Cardiac fibroblast (primary cell): Measurements from ENCODE around the gene HEXD.

ENCODE experiments used
- DNase-seq, 2 donors: peaks; one replicate each; pipeline versions ENCODE4 v3.0.0 to v3.0.0-alpha.2; 2010; ENCODE audit warnings: low read depth in 2 of 2
- H3K4me3 ChIP-seq, 2 donors: replicated peaks in 1 of 2; 1 replicate in 1 of 2; 2 replicates in 1 of 2; pipeline ENCODE4 v1.5.1; 2011; ENCODE audit warnings: low read depth in 2 of 2, low read length in 2 of 2, mild to moderate bottlenecking in 2 of 2, moderate library complexity in 1 of 2
- TF ChIP-seq, protein P1 (sequence below): IDR thresholded peaks from one replicate; pipeline ENCODE4 v1.5.1; 2011; ENCODE audit warnings: low read depth, mild to moderate bottlenecking, low read length, inconsistent platforms

HEXD gene

DNA sequence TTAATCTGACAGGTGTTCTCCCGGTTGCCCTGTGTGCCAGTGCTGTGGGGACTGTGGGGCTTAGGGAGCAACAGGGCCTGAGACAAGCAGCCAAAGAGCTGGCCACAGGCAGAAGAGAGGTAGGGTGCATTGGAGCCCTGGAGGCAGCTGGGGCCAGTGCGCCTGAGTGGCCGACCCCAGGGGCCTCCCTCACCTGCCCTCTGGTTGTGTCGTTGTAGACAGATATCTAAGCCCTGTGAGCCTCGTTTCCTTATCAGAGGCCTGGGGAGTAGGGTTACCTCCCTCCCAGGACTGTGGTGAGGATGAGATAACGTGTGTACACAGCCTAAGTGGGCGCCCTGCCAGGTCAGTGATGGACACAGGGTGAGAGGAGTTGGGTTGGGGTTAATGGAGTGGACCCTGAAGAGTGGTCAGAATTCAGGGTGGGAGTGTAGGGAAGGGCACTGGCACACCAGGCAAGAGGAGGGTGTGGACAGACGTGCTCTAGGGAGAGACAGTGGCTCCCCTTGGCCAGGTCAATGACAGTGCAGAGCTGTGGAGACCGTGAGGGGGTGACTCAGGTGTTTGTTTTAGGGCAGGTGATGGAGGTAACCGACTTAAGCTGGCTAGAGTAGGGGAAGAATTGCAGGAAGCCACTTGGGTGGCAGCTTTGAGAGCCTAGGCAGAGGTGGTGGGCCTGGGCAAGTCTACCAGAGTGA is 43.8 kb downstream of the HEXD start:
- no peak for DNase-seq
- H3K4me3 ChIP-seq = no peak overlapping the region
- TF ChIP-seq, protein P1, sequence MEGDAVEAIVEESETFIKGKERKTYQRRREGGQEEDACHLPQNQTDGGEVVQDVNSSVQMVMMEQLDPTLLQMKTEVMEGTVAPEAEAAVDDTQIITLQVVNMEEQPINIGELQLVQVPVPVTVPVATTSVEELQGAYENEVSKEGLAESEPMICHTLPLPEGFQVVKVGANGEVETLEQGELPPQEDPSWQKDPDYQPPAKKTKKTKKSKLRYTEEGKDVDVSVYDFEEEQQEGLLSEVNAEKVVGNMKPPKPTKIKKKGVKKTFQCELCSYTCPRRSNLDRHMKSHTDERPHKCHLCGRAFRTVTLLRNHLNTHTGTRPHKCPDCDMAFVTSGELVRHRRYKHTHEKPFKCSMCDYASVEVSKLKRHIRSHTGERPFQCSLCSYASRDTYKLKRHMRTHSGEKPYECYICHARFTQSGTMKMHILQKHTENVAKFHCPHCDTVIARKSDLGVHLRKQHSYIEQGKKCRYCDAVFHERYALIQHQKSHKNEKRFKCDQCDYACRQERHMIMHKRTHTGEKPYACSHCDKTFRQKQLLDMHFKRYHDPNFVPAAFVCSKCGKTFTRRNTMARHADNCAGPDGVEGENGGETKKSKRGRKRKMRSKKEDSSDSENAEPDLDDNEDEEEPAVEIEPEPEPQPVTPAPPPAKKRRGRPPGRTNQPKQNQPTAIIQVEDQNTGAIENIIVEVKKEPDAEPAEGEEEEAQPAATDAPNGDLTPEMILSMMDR = no peak

DNA sequence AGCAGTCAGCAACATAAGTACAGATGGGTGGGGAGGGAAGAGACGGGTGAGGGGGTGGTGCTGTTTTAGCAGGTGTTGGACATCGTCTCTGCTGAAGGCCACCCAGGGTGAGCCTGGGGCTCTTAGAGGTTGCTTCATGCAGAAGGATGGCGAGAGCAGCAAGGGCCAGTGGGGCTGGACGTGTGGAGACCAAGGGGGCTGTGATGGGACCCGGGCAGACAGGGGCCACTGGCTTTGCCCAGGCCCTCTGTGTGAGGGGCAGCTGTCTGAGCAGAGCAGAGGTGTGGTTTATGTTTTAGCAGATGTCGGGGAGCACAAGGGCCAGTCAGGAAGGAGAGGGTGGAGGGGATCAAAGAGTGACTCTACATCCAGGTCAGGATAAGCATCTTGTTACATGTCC is 45.2 kb downstream of the HEXD start:
- TF ChIP-seq, protein P1 = no peak
- no peak overlapping the region for H3K4me3 ChIP-seq
- DNase-seq = no peak

DNA sequence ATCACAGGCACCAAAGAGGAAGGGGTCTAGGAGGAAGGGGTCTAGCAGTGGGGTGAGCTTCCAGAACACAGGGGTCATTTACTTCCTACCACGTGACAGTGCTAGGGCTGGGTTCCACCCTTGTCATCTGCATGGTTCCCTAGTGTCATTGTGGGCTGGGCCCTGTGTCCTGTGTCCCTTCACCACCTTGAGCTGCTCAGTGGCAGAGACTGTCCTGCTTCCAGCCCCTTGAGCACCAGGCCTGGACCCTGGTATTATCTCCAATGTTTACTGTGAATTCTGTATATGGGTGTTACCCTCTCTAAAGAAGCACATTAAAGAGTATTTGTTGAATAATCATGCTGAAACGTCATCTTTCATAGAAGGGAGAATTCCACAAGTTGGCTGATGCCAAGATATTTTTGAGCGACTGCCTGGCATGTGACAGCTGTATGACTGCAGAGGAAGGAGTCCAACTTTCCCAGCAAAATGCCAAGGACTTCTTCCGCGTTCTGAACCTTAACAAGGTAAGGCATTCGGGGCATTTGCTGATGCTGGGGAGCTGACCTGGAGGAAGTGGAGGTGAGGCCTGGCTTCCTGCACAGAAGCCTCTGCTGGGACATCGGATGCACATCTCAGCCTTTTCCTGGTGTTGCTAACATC is 45.9 kb downstream of the HEXD start:
- no peak for DNase-seq
- TF ChIP-seq, protein P1 = no peak
- H3K4me3 ChIP-seq = no peak overlapping the region

DNA sequence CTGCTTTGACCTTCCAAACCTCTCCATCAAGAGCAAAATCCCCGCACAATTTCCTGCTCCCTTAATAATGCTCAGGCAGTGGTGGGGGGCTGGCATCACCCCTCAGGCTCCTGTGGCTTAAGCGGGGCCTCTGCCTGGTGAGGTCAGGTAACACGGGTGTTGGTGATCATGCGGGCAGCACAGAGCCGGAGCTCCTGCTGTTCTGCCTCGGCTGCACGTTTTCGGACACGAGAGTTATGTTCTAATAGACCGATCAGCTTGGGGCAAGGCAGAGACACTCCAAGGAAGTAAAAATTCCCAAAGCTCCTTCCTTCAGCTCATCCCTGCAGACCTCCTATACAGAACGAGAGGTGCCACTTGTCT is 46.4 kb downstream of the HEXD start:
- DNase-seq = no peak
- TF ChIP-seq, protein P1 = no peak
- no peak overlapping the region for H3K4me3 ChIP-seq

DNA sequence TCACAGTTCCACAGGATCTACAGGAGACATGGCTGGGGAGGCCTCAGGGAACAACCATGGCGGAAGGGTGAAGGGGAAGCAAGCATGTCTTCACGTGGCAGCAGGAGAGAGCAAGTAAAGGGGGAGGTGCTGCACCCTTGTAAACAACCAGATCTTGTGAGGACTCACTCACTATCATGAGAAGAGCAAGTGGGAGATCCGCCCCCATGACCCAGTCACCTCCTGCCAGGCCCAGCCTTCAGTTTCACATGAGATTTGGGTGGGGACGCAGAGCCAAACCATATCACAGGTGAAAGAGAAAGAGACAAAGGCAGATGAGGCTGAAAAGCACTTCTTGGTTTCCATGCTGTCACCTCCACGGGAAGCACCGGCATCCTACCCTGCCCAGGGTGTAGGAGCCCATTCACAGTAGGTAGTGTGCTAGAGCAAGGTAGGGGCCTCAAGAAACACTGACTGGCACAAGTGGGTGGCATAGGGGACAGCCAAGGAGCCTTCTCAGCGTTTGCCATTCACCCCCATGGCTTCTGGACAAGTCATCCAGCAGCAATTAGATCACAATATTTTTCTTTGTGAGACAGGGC is 47.0 kb downstream of the HEXD start:
- no peak overlapping the region for H3K4me3 ChIP-seq
- TF ChIP-seq, protein P1 = no peak
- DNase-seq = no peak

DNA sequence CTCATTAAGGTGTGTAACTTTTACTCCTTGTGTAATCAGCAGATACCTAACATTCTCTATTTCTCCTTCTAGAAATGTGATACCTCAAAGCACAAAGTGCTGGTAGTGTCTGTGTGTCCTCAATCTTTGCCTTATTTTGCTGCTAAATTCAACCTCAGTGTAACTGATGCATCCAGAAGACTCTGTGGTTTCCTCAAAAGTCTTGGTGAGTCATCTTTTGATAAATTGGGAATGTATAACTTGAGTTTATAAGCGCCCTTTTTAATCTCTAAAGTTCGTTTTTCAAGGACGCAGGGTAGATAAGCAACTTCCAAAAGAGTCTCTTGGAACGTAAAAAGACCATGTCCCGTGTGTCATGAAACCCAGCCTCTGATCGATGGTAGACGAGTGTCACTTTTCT is 50.5 kb downstream of the HEXD start:
- no peak overlapping the region for H3K4me3 ChIP-seq
- peak in 1 of 2 donors; percentile 26 for DNase-seq
- TF ChIP-seq, protein P1 = no peak
